Activated CD4-positive, CD25-positive, alpha-beta regulatory T cell (primary cell): ENCODE data around the gene LYST.

Source experiments
- DNase-seq, 4 experiments: peaks; one replicate each; lab custom pipeline; 2025; lab: John Stamatoyannopoulos, UW

The LYST gene

GRCh38 chr1:235883261-235883927, 16.7 kb upstream of the LYST start:
- no peak for DNase-seq

DNA sequence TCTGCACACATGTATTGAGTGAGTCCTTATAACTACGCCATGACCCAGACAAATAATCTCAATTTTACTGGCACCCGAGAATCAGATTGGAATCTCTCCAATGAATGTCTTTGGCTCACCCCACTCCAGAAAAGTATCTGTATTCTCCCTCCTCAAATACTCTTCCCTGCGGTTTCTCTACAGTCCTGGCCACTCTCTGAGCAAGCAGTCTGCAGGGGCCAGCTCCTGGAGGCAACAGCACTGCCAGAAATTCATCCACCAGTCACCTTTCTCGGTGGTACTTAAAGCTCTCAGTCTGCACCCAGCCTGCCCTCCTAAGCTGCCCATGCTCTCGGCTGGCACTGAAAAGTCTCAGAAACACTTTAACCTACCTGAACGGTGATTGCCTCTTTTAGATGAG, 16.1 kb upstream of the LYST start:
- no peak for DNase-seq

- no peak for DNase-seq
These were observed 15.4 kb upstream of the LYST start for GRCh38 chr1:235881930-235882700.

- no peak for DNase-seq
These were observed 11.5 kb upstream of the LYST start for GRCh38 chr1:235878082-235878811.

- no peak for DNase-seq
These were observed 9.7 kb upstream of the LYST start for GRCh38 chr1:235876402-235876841.

DNA sequence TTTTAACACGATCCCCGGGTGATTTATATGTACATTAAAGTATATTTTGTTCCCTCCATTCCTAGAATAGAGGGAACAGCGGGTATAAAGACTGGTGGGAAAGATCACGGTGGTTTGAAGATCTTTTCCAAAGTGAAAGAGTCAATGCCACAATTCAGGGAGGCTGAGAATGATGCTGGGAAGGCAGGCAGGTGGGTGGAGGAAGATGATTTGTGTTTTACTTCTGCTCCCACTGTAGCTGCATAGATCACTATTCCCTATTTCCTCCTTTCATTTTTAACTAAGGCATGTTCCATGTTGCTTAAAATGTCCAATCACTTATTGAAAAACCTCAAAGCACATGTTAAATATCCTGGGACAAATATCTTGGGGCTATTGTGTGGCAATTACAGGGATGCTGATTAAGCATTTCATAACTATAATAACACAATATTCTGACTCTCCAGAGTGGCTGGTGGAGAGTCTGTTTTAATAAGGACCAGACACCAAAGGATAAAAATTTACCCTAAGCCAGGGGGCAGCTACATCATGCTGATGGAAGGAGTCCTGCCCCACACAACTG, 8.4 kb upstream of the LYST start:
- DNase-seq = no peak

GRCh38 chr1:235874261-235874660, 7.6 kb upstream of the LYST start:
- no peak for DNase-seq

GRCh38 chr1:235873571-235873970, 6.9 kb upstream of the LYST start:
- no peak for DNase-seq

- no peak for DNase-seq
These were observed 6.3 kb upstream of the LYST start for GRCh38 chr1:235873045-235873444.

DNA sequence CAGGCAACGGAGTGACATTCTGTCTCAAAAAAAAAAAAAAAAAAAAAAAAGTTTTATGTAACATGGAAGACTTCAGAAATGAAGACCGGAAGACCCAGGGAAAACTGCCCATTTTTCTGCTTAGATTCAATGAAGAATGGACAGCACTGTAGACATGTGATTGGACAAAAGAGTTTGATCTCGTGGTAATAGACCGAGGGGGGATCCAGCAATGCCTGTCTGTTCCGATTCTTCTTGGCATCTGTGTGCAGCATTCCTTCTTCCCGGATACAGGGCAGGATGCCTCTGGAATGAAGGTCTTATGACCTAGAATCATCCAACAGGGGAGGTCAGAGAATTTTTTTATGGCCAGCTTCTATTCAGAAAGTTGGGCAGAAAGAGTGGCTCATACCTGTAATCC, 5.6 kb upstream of the LYST start:
- no peak for DNase-seq

- DNase-seq = peak in 1 of 4 experiments; percentile 13
These were observed 1.3 kb upstream of the LYST start for GRCh38 chr1:235867903-235868469.

- peak; percentile 92 to 97 (median 96) for DNase-seq
These were observed 473 bp upstream of the LYST start for GRCh38 chr1:235866913-235867845.

DNA sequence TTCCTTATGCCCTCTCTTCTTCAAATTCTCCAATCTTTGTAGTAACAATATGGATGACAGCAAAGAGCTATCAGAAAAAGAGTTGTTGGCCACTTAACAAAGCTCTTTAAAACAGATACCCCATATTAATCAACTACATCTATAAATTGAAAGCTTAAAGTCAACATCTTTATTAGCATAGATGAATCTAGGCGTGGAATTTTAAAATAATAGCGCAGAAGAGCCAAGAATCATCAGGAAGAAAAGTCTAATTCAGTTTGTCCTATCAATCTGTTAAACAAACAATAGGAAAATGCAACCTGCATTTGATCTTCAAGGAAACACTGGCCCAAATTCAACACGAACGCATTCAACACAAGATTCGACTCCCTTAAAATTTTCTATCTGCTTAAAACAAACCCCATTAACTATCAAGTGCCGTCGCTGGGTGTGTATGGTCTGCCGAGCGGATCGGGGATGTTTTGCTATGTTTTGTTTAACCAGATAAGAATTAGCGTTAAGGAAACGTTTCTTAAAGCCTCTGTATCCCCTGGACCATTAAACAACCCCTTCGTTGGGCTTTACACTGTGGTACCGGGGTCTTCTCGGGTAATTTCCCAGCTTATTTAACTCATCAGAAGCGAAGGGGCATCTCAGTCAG, 1.0 kb downstream of the LYST start:
- no peak for DNase-seq

DNA sequence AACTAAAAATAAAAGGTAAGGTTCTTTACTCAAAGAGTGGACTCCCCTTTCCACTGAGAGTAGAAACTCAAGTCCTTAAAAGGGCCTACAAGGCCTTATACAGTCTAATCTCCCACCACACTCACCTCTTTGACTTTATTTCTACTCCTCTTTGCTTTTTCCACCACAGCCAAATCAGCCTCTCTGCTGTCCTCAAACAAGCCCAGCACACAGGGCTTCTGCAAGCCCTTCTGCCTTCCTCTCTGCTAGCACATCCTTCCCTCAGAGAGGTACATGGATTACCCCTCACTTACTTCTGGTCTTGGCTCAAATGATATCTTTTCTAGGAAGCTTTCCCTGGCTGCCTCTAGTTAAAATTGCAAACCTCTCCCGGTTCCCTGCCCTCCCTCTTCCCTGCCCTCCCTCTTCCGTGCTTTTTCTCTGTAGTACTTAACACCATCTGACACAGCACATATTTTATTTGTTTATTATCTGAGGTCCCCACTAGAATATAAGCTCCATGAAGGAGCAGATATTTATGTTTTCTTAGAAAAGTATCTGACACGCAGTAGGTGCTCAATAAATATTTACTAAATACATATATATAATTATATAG, 1.7 kb downstream of the LYST start:
- no peak for DNase-seq

DNA sequence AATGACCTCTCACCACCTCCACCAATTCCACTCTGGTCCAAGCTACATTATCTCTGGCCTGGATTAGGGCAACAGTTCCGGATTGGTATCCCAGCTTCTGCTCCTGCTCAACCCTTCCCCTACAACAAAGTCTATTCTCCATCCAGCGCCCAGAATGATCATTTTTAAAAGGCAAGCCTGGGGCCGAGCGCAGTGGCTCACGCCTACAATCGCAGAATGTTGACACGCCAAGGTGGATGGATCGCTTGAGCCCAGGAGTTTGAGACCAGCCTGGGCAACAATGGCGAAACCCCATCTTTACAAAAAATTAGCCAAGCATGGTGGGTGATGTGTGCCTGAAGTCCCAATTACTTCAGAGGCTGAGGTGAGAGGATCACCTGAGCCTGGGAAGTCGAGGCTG, 2.2 kb downstream of the LYST start:
- DNase-seq = no peak

GRCh38 chr1:235863699-235864093, 3.0 kb downstream of the LYST start:
- DNase-seq = no peak

GRCh38 chr1:235861857-235862256, 4.8 kb downstream of the LYST start:
- DNase-seq = no peak

DNA sequence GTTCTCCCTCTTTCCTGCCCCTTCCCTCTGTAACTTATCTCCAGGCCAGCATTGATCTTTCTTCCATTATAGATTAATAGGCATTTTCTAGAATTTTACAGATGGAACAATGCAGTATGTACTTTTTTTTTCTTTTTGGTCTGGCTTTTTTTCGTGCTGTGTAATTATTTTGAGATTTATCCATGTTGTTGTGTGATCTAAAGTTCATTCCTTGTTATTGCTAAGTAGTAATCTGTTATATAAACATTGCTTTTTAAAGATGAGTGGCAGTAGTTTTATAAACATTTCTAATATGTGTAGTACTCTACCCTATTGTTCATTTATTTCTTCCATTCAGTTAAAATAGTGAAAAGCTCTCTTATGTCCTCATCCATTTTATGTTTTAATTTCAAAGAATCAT, 5.9 kb downstream of the LYST start:
- no peak for DNase-seq

GRCh38 chr1:235859789-235860188, 6.9 kb downstream of the LYST start:
- DNase-seq = no peak

DNA sequence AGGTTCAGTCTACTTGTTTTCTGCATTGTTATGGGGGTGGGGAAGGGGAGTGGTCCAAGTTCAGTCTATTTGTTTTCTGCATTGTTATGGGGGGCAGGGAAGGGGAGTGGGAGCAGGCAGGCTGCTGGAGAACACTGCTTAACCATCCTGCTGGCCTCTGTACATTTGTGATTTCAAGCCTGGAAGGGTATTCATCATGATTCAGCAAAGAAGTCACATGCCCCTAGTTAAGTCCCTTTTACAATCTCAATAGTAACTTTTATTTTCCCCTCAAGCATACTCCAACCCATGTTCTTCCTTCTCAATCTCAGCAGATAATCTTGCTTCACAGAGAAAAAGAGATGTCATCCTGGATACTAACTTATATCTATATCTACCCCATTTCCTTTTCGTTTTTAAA, 7.9 kb downstream of the LYST start:
- DNase-seq = no peak
